NCI-H2171 (cell line): ENCODE measurements around the gene PLAAT1.

Experiments
- DNase-seq: peaks from one replicate; lab custom pipeline; 2025; lab: John Stamatoyannopoulos, UW

The PLAAT1 gene

DNA sequence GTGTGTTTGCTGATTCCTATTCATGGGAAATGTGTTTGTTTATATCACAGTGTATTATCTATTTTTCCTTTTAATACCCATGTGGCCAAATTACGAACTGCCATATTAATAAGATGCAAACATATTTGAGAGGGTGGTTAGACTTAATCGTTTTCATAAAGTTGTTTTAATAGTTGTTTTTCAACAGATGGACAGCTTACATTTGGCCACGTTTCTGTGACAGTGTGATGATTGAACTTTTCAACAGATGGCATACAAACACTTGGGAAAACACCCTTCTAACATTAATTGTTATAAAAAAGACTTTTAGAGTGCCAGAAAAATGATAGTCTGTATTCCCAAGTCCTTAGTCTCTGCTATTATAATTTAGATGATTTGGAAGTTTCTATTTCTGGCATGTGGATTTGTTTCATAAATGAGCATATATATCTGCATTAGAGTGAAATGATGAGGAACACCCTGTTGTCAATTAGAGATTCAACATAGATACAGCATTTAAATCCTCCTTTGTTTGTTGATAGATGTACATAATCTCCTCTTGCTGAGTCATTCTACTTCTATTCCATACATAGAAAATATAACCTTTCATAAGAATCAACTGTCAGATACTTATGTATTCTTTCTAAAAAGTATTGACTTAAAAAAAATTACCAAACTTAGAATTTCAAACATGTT, 13.1 kb downstream of the PLAAT1 start:
- DNase-seq, result no peak

DNA sequence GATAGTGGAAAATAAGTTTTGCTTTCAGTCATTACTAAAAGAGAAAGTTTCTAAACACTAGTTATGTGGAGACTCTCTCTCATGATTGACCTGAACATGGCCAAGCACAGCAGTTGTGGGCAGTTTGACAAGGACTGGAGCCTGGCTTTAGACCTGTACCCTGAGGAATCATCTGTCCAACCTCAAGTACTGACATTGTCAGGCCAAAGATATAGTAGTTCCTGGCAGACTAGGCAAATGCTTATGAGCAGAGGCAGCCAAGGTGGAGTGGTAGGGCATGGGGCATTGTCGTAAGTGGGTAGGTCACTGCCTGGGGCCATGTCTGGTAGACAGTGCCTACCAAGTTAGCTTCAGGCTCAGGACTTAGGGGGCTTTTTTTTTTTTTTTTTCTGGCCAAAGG, 20.9 kb downstream of the PLAAT1 start:
- no peak for DNase-seq

DNA sequence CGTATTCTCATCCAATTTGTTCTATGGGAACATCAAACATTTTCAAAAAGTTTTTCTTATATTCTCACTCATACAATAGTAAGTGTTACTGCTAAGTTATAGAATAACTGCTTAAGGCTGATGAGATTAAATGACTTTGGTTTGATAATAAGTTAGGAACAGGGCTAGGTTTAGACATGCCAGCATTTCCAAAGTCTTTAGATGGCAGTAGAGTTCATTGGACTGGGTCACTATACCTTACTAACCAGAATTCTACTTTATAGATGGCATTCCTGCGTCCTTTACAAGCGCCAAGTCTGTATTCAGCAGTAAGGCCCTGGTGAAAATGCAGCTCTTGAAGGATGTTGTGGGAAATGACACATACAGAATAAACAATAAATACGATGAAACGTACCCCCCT, 21.7 kb downstream of the PLAAT1 start:
- no peak for DNase-seq

DNA sequence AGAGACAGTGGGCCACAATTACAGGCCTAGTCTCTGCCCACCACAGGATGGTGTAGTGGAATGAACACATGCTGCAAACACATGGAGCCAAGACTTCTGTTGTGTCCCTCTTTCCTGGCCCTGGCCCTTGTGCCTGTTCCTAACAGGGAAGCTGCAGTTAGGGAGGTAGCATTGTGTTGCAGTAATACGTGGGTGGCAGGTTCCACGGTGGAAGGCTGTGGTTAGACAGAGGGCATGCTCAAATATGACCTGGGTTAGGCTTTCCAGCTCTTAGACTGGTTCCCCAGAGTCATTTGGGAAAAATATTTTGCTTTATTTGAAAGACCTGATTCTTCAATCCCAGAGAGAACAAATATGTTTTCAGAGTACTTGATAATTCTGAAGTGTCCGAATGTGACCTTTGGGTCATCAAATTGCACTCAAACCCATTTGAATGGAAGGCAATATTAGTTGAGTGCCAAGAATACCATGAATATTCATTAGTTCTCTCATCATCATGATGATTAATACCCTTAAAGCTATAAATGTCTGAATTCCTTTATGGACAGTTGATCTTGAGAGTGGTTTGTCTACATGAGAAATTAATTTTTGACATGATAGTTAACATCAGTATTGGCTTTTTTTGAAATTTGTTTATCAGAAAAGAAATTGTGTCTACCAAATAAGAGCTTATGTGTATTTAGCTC, 28.5 kb downstream of the PLAAT1 start:
- no peak for DNase-seq

DNA sequence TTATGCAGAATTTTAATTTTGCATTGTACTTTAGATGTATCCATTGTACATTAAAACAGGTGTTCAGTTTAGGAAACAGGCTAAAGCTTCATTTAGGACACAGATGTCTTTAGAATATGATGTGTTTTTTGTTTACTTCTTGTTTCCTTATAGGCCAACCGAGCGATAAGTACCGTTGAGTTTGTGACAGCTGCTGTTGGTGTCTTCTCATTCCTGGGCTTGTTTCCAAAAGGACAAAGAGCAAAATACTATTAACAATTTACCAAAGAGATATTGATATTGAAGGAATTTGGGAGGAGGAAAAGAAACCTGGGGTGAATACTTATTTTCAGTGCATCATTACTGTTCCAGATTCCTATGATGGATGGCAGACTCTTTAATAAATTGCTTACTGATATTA, 29.4 kb downstream of the PLAAT1 start:
- peak; percentile 32 for DNase-seq

DNA sequence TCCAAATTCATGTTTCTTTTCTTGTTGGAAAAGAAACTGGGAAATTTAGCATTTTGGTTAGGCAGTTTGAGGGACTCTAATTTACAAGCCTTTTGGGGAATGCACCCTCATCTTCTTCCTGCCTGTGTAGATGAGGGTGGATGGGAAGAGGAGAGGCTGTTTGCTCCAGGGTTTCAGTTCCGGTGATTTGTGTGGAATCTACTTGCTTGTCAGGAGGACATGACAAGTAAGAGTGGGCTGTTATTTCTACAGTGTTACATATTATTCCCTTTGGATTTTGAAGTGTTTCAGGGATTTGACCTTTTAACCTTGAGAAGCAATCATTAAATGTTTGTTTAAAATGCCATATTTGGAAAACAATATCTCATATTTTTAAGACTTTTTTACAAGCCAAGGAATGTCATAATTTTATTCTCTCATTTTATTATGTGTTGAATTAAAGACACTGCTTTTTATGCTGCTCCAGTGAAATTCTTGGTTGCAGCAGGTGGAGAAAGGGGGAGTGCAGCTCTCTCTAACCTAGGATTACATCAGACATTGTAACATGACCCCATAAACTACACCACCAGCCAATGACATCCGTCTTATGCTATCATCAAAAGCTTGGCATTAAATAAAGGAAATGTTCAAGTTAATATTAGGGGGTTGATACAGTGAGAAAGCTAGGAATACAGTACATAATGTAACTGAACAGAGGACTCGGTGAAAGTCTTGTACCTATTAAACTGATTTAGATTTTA, 30.2 kb downstream of the PLAAT1 start:
- no peak for DNase-seq

DNA sequence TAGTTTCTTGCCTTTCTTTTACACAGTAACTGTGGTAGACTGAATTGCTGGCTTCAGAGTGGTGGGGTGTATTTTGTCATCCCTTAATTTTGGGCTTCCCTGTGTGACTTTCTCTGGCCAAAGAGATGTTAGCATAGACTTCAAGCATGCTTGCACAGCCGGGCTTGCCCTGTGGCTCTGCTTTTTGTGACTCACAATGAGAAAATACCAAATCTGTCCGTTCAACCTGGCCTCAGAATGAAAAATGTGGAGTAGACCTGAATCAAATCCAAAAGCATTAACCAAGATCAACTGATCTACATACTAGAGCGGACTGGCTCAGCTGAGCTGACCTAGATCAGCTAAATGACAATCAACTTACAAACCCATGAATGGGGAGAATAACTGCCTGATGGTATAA, 51.4 kb downstream of the PLAAT1 start:
- no peak for DNase-seq

DNA sequence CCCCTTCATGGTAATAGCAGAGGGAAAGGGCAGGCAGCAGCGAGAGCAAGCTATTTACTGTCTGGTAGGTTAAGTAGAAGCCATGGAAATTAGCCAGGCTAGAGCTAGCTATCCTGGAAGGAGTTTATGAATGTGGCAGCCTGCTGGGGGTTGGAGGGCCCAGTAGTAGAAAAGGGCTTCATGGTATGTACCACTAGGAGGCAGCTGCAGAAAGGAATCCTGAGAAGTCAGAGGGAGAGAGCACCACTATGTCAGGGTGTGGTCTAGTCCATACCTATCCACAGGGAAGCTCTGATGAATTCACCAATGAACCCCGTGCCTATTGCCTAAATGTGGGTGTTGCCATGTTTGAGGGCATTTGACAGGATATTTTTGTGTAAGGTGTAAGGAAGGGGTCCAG, 55.0 kb downstream of the PLAAT1 start:
- DNase-seq, result no peak

DNA sequence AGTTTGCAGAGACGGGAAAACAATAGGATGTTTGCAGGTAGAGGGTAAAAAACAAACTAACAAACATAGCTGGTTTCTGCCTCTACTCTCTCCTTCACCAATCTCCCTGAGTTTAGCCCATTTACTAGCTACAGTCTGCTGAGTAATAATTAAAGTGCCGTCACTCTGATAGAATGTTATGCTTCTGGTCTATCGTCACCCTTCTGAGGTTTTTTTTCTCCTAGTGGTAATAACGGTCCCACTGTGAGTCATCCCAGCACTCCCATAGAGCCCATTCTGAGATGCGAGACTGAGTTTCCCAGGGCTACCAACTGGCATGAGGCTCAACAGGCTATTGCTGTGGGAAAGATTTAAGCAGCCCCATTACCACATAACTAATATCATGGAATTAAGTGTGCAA, 56.4 kb downstream of the PLAAT1 start:
- no peak for DNase-seq

DNA sequence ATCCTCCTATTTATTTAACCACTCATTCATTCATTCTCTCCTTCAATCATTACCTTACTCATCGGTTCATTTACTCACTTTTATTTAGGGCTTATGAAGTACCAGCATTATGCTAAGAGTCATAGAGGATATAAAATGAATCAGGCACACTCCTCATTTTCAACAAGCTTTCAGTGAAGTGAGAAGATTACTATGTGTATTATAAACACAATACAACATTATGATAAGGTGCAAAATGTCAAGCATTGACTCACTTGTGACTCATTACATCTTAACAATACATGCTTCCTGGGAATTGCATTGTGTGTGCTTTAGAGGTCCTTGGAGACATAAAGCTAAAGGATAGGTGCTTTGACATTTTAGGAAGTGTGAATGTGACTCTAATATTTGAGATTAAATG, 60.4 kb downstream of the PLAAT1 start:
- DNase-seq, result no peak

DNA sequence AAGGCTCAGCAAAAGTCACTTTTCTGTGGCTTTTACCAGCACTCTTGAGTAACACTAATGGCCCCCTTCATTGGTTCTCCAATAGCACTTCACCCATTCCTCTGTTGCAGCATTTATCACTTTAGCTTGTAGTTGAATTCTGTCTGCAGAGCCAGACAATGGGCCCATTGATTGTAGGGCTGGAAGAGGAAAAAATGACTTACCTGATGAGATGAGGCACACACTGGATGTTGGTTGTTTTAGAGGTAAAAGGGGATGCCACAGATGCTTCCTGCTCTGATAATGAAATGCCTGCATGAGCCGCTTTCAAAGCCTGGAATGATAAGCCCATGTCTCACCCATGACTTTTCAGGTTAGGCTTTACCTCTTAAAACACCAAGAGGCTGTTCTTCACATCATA, 64.3 kb downstream of the PLAAT1 start:
- DNase-seq, result no peak

DNA sequence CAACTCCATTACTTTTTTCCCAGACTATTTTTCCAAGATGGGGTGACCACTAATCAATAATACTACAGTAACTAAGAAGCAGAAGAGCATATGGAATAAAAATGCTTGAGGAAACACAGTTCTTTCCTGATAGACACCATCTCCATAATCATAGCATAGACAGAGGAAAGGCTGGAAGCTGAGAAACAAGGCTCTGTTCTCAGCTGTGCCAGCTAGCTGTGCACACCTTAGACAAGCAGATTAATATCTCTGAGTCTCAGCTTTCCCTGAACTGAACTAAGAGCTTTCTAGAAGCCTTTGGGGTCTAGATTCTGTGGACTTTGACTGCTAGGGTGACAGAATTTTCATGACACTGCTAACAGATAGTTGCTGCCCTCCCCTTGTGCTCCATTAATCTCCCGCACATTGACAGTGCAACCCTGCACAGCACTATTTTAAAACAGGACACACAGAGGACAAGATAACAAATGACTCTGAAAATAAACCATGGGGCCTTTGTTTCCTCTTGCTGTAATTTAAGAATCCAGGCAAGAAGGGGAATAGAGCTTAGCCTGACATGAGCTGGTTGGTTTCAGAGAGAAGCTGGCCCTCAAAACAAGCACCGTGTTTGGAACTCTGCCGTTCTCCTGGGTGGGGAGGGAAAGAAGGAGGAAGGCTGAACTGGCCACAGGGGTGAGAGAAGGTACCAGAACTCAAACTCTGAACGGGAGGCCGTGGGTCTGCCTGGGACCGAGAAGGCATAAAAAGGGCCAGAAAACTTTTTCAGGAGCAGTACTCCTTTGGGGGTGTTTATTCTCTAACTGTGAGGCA, 70.1 kb downstream of the PLAAT1 start:
- DNase-seq, result no peak

DNA sequence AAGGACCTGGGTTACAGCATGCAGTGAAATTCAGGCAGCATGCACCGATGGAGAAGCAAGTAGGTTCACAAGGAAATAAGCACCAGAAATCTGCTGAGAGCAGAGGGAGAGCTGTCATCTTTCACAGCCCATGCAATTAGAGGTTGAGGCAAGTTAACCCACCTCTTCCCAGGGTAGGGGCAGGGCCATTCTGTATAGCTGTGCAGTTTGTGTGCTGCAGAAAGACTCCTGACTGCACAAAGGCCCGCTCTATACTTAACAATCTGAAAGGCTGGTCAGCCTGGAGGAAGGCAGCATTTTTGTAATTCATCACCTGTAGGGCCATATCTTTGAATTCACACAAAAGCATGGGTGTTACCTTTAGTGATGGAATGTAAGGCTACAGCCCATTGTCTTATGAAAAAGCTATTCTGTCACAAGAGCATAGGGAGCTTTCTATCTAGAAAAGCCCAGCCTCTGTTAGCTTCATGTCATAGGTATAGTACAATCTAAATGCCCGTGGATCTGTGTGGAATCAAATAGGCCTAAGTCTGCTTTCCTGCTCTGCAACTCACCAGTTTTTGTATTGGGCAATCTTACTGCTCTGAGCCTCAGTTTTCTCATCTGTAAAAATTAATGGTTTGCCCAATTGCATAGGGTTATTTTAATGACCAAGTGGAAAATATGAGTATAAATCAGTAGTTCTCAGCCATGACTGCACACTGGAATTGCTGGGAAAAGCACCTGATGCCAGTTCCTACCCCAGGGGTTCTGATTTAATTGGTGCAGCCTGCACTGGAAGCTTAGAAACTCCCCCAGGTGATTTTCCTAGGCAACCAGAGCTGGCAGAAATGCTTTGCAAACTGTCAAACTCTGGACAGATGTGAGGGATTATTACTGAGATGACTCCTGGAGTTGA, 72.3 kb downstream of the PLAAT1 start:
- DNase-seq, result no peak

DNA sequence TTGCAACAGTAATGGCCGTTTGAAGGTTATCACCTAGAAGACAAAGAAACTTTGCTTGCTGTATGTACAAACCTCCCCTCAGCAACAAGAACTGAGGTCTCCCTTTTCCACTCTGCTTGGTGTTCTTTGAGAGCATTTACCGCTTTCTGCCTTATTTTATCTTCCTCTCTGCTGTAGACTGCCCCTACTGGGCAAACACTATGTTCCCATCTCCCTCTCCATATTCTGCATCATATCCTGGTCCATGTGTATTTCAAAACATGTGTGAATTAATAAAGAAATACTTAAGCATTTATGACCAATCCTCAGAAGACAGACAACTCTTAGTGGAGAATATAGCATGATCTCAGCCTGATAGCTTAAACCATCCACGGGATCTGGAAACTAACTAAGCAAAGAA, 73.1 kb downstream of the PLAAT1 start:
- no peak for DNase-seq

DNA sequence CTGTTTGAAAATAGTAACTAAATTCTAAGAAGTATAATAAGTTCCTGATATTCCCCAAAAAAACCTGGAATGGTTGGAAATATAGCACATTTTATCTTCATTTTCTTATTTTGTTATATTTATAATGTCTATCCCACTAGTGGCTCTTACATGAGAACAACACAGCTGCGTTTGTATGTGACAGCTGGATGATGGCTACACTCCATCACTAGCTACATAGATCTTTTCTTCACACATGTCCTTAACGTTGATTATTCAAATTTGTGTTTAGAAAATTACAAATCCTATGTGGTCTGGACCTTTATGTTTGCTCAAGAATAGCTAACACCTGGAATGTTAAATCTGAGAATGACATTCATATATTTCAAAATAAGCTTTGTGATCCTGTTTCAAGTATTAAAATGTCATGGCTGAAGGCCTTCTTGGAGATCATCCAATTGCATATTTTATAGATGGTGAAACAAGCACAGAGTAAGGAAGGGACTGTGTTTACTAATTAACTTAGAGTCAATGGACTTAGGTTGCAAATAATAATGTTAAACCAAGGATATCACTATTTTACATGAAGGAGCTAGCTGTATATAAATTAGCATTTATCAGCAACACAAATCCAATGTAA, 76.8 kb downstream of the PLAAT1 start:
- DNase-seq, result no peak
